Thoracic aorta (tissue), 2 donors: Measurements from ENCODE around the gene SPRED3. TPM values are rescaled to one million over a fixed set of nuclear protein-coding genes. Genes with fewer than 3 reads are reported as not detected.
"Not testable (repeated sequence)": the region's sequence is repeated elsewhere in the genome, so short reads cannot be mapped to it uniquely, and the experiment has no call there.

Source experiments
- ATAC-seq: fragments of 150-250 bp; one replicate; pipeline ENCODE4 v1.8.0; 2017; ENCODE audit warnings: low read depth; ENCODE audit not compliant: insufficient number of reproducible peaks, low FRiP score
- DNase-seq: peaks from one replicate; pipeline ENCODE4 v3.0.0-alpha.2; 2020; ENCODE audit warnings: low spot score
- H3K27ac ChIP-seq, 2 donors: fragments of 200-600 bp; sonication (generic); 1 replicate in 1 of 2; 2 replicates in 1 of 2; pipeline ENCODE4 v1.5.1; 2016; ENCODE audit warnings: mild to moderate bottlenecking in 2 of 2, moderate library complexity in 2 of 2
- H3K27me3 ChIP-seq: fragments of 200-600 bp; sonication (generic); replicated peaks from 2 replicates; pipeline ENCODE4 v1.6.0; 2016; ENCODE audit warnings: mild to moderate bottlenecking; ENCODE audit not compliant: insufficient read depth
- H3K36me3 ChIP-seq: fragments of 200-600 bp; sonication (generic); one replicate; pipeline ENCODE4 v1.5.1; 2016
- H3K4me1 ChIP-seq, 2 donors: fragments of 200-600 bp; sonication (generic); 1 replicate in 1 of 2; 2 replicates in 1 of 2; pipeline versions ENCODE4 v1.5.1 to v1.6.0; 2016; ENCODE audit warnings: low read depth in 2 of 2, mild to moderate bottlenecking in 1 of 2; ENCODE audit not compliant: control insufficient read depth in 1 of 2
- H3K4me3 ChIP-seq: fragments of 200-600 bp; sonication (generic); 2 replicates; pipeline ENCODE4 v1.5.1; 2016; ENCODE audit warnings: mild to moderate bottlenecking
- H3K9me3 ChIP-seq: fragments of 200-600 bp; sonication (generic); 2 replicates; pipeline ENCODE4 v1.5.1; 2016
- total RNA-seq, 2 donors: library from RNA; depleted of rRNA; stranded (reverse); fragments of >200 nt; gene quantifications; one replicate each; pipeline versions ENCODE4 v1.1.0 to v1.2.3, GENCODE V29; 2016
- TF ChIP-seq, protein P1 (sequence below): fragments of 200-600 bp; sonication (generic); IDR thresholded peaks from one replicate; pipeline ENCODE4 v1.5.1; 2019; ENCODE audit warnings: antibody characterized with exemption

Gene SPRED3
- total RNA-seq, 2 donors from 2014 or later, result 4.1 to 16.4 TPM

DNA sequence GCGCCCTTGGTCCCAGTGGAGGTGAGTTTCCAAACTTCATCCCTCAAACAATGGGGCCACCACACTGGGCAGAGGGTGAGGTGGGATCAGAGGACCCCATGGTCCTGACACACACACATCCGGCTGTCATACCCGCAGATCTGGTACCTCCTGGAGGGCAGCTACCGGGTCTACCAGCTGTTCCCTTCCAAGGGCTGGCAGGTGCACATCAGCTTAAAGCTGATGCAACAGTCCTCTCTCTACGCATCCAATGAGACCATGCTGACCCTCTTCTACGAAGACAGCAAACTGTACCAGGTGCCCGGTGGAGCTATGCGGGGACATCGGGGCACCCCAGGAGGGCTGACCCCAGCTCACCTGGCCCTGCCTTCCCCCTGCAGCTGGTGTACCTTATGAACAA lies 28.1 kb upstream of the SPRED3 start:
- H3K27ac ChIP-seq, result no peak overlapping the region
- DNase-seq, result no peak
- no peaks in the 10 kb centered on the region for H3K36me3 ChIP-seq
- H3K4me3 ChIP-seq, result no peak overlapping the region
- H3K4me1 ChIP-seq, result peaks cover 8 to 17% of the 10 kb centered on the region in 2 donors
- H3K27me3 ChIP-seq, result no peaks in the 10 kb centered on the region
- TF ChIP-seq, protein P1, sequence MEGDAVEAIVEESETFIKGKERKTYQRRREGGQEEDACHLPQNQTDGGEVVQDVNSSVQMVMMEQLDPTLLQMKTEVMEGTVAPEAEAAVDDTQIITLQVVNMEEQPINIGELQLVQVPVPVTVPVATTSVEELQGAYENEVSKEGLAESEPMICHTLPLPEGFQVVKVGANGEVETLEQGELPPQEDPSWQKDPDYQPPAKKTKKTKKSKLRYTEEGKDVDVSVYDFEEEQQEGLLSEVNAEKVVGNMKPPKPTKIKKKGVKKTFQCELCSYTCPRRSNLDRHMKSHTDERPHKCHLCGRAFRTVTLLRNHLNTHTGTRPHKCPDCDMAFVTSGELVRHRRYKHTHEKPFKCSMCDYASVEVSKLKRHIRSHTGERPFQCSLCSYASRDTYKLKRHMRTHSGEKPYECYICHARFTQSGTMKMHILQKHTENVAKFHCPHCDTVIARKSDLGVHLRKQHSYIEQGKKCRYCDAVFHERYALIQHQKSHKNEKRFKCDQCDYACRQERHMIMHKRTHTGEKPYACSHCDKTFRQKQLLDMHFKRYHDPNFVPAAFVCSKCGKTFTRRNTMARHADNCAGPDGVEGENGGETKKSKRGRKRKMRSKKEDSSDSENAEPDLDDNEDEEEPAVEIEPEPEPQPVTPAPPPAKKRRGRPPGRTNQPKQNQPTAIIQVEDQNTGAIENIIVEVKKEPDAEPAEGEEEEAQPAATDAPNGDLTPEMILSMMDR, result no peak
- ATAC-seq, result no peak
- H3K9me3 ChIP-seq, result no peaks in the 10 kb centered on the region

DNA sequence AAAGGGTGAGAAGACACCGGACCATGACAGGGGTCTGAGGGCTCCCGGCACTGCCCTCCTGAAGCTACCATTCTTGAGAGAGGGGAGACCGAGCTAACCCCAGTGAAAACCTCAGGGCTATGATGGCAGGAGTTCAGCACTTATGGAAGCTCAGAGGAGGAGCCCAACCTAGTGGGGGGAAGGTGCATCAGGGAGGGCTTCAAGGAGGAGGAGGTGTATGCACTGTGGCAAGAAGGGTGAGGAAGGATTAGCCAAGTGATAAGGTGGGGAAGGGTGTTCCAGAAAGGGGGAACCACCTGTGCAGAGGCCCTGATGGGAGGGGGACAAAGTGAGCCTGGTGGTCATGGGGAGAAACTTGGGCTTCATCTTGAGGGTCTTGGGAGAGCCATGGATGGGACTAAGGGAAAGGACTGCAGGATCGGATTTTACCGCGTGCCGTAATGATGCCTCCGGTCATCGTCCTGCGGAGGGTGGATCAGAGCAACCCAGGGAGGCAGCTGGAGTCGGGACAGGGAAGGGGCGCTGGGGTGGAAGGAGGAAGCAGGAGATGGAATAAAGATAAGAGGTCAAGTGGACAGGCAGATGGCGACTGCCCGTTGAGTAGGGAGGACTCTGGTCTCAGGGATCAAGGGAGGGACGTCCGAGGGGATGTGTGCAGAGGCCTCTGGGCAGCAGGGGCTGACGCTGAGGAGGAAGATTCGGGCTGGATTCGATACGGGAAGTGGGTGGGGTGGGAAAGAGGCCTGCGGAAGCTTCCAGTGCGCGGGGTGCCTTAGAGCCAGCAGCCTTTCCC lies 27.5 kb upstream of the SPRED3 start:
- no peak for ATAC-seq
- Histone ChIP-seq H3K27ac (no peak overlapping the region), H3K27me3 (no peaks in the 10 kb centered on the region), H3K4me3 (peak overlapping the region; percentile 82), H3K36me3 (no peaks in the 10 kb centered on the region), H3K4me1 (peaks cover 8 to 17% of the 10 kb centered on the region in 2 donors), H3K9me3 (no peaks in the 10 kb centered on the region)
- TF ChIP-seq, protein P1, result no peak
- no peak for DNase-seq

DNA sequence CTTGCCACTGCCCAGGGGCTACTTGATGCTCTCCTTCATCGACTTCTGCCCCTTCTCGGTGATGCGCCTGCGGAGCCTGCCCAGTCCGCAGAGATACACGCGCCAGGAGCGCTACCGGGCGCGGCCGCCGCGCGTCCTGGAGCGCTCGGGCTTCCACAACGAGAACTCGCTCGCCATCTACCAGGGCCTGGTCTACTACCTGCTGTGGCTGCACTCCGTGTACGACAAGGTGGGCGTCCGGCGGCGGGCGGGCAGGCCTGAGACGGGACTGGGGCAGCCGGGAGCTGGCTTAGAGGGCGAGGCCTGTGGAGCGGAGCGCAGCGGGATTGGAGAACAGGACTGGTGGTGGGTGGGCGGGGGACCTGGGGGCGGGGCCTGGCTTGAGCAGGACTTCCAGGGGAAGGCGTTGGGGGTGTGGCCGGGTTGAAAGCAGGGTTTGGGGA lies 26.8 kb upstream of the SPRED3 start:
- H3K36me3 ChIP-seq, result no peaks in the 10 kb centered on the region
- peak overlapping the region; percentile 82 for H3K4me3 ChIP-seq
- peaks cover 8 to 17% of the 10 kb centered on the region in 2 donors for H3K4me1 ChIP-seq
- no peaks in the 10 kb centered on the region for H3K9me3 ChIP-seq
- DNase-seq (no peak), ATAC-seq (peak; percentile 21)
- no peak overlapping the region for H3K27ac ChIP-seq
- H3K27me3 ChIP-seq, result no peaks in the 10 kb centered on the region
- TF ChIP-seq, protein P1, result peak; percentile 53

DNA sequence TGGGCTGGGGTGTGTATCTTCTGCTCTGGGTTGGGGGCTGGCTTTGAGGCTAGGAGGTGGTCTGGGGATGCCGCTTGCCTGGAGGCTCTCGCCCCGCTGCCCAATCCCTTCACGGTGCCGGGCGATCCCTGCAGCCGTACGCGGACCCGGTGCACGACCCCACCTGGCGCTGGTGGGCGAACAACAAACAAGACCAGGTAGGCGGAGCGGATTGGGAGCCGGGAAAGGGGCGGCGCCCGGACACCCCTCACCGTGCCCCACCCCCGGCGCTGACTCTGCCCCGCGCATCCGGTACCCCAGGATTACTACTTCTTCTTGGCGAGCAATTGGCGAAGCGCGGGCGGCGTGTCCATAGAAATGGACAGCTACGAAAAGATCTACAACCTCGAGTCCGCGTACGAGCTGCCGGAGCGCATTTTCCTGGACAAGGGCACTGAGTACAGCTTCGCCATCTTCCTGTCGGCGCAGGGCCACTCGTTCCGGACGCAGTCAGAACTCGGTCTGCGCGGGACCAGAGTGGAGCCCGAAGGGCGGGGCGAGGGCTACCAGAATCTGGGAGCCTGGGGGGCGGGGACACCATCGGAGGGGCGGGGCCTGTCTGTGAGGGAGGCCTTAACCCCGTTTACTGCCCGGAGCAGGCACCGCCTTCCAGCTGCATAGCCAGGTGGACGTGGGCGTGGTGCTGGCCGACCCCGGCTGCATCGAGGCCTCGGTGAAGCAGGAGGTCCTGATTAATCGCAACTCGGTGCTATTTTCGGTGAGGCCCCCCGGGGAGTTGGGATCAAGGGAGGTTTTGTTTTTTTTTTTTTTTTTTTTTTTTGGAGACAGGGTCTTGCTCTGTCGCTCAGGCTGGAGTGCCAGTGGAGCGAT lies 26.2 kb upstream of the SPRED3 start:
- no peaks in the 10 kb centered on the region for H3K36me3 ChIP-seq
- DNase-seq (no peak), ATAC-seq (no peak)
- TF ChIP-seq, protein P1, result no peak
- H3K27me3 ChIP-seq, result no peaks in the 10 kb centered on the region
- H3K27ac ChIP-seq, result no peak overlapping the region
- peaks cover 8 to 17% of the 10 kb centered on the region in 2 donors for H3K4me1 ChIP-seq
- H3K9me3 ChIP-seq, result no peaks in the 10 kb centered on the region
- H3K4me3 ChIP-seq, result peak overlapping the region; percentile 82

DNA sequence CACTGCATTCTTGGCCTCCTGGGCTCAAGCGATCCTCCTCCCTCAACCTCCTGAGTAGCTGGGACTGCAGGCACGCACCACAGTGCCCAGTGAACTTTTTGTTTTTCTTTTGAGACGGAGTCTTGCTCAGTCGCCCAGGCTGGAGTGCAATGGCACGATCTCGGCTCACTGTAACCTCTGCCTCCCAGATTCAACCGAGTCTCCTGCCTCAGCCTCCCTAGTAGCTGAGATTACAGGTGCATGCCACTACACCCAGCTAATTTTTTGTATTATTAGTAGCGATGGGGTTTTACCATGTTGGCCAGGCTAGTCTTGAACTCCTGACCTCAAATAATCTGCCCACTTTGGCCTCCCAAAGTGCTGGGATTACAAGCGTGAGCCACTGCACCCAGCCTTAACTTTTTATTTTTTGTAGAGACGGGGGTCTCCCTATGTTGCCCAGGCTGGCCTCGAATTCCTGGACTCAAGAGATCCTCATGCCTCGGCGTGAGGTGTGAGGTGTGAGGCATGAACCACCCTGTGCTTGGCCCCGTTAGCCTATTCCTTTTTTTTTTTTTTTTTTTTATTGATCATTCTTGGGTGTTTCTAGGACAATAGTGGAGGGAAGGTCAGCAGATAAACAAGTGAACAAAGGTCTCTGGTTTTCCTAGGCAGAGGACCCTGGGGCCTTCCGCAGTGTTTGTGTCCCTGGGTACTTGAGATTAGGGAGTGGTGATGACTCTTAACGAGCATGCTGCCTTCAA lies 25.4 kb upstream of the SPRED3 start:
- not testable (repeated sequence) for ATAC-seq
- peak overlapping the region; percentile 82 for H3K4me3 ChIP-seq

More for the DNA sequence above, 25.4 kb upstream of the SPRED3 start:
- peaks cover 8 to 17% of the 10 kb centered on the region in 2 donors for H3K4me1 ChIP-seq
- not testable (repeated sequence) for H3K9me3 ChIP-seq, DNase-seq, H3K36me3 ChIP-seq, H3K27me3 ChIP-seq, H3K27ac ChIP-seq
